NCI-H2196 treated with DMSO at 0.1 percent for 48 hours (cell line): ENCODE results near the gene LMAN1.

Experiments
- DNase-seq: peaks from one replicate; lab custom pipeline; 2025; ENCODE audit not compliant: unreplicated experiment; lab: John Stamatoyannopoulos, UW

Gene LMAN1

GRCh38 chr18:59360381-59360780, 1.3 kb upstream of the LMAN1 start:
- no peak for DNase-seq

GRCh38 chr18:59359576-59359952, 499 bp upstream of the LMAN1 start:
- DNase-seq = no peak

DNA sequence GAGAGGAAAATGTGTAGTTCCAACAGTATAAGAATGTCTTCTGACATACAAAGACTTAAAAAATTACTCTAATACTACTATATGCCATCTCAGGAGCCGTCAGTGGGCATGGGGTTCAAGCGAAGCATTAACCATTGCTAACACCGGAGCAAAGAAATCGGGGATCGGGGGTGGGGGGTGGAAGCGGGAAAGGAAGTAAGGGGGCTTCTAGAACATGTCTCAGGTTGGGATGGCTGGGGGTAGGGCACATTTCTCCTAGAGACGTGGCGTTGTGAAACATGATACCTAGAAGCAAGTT, 702 bp downstream of the LMAN1 start:
- no peak for DNase-seq

DNA sequence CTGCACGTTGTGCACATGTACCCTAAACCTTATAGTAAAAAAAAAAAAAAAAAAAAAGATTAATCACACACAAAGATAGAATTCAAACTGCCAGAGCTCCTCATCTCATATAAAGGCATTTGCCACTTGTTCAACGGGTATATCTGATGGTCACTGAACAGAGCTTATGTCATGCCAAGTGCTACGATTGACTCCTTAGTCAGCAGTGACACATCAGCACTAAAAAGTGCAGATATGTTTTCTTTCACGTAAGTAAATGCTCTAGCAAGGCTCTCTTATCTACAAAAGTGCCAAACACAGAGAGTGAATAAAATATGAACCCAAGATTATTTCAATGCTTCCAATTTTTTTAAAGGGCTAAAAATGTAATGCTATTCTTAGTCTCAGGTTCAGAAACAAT, 1.1 kb downstream of the LMAN1 start:
- DNase-seq = no peak

GRCh38 chr18:59354731-59355130, 4.3 kb downstream of the LMAN1 start:
- no peak for DNase-seq

- no peak for DNase-seq
These were observed 5.9 kb downstream of the LMAN1 start for GRCh38 chr18:59353079-59353680.

GRCh38 chr18:59352250-59352855, 6.7 kb downstream of the LMAN1 start:
- no peak for DNase-seq

- DNase-seq = no peak
These were observed 13.5 kb downstream of the LMAN1 start for GRCh38 chr18:59345556-59345955.

DNA sequence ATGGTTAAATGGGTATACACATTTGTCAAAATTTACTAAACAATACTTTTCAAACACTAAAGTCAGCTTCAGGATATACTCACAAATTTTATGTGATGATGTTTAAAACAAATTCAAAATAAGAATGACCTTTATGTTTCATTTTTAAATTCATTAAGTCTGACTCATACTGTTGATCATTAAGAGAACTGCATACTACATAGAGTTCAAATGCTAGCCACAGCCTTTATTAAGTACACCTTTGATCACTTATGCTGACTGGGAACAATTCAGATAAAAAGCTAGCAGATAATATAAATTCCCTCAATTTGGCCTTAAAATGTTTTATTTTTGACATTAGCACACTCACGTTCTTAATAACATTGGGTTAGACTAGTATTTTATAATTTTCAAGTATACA, 14.1 kb downstream of the LMAN1 start:
- DNase-seq = no peak

DNA sequence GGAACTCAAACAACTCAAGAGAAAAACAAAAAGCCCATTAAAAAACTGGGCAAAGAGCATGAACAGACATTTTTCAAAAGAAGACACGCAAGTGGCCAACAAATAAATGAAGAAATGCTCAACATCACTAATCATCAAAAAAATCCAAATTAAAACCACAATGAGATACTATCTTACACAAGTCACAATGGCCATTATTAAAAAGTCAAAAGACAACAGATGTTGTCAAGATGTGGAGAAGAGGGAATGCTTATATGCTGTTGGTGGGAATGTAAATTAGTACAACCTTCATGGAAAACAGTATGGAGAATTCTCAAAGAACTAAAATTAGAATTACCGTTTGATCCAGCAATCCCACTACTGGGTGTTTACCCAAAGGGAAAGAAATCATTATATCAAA, 15.1 kb downstream of the LMAN1 start:
- DNase-seq = no peak

DNA sequence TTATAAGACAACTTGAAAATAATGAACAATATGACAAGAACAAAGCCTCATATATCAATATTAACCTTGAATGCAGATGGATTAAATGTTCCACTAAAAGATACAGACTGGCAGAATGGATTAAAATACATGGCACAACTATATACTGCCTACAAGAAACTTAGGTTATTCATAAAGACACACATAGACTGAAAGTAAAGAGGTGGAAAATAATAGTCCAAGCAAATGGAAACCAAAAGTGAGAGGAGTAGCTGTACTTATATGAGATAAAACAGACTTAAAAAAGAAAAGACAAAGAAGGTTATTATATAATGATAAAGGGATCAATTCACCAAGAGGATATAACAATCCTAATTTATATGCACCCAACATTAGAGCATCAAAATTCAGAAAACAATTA, 18.2 kb downstream of the LMAN1 start:
- DNase-seq = no peak

DNA sequence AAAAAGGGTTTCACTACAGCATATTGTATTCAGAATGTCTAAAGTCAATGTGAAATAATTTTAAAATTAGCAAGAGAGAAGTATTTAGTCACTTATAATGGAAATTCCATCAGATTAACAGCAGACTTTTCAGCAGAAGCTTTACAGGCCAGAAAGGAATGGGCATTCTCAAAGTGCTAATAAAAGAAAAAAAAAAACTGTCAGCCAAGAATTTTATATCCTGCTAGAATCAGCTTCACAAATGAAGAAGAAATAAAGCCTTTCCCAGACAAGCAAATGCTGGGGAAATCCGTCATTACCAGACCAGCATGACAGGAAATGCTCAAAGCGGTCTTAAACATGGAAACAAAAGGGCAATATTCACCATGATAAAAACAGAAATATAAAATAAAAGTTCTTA, 18.8 kb downstream of the LMAN1 start:
- no peak for DNase-seq

GRCh38 chr18:59332986-59333385, 26.1 kb downstream of the LMAN1 start:
- no peak for DNase-seq

DNA sequence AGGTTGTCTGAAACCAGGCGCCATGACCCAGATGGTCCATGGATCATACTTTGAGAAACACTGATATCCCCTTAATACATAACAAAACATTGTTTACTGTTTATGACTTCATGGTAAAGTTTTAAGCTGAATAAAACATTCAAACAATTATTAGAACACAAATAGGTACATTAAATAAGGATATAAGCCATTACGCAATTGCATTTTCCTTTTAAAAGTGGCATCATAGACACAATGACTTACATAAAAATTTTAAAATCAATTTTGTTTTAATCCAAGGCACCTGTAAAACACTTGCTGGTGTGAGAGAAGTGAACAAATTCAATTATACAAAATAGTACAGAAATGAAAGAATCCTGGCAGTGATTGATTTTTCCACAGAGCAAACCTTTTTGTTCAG, 30.4 kb downstream of the LMAN1 start:
- no peak for DNase-seq

DNA sequence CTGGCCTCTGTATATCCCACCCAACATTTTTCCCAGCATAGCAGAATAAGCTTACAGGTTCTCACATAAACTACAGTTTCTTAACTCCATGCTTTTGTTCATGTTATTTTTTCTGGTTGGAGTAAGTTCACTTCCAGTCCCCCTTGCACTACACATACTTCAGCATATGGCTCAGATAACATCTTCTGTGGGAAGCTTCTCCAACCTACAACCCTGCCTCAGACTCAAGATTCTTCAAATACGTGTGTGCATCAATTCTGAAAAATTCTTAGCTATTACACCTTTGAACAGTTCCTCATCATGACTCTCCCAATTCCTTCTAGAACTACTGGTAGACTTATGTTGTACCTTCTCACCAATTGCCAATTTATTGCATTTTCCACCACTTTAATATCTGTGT, 33.1 kb downstream of the LMAN1 start:
- DNase-seq = no peak

DNA sequence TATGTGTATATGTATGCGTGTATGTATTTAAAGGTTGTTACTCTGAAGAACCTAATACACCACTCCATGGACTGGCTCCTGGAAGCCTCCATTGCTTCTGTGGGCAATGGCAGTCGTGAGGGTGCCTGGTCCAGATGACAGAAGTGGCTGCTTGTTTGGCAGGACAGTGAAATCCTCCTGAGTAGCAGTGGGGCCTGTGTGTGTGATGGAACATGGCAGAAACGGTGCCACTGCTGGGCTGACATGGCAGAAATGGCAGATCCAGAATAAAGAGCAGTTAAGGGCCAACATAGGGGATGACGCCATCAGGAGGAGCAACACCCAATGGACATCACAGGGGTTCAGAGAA, 34.5 kb downstream of the LMAN1 start:
- no peak for DNase-seq

DNA sequence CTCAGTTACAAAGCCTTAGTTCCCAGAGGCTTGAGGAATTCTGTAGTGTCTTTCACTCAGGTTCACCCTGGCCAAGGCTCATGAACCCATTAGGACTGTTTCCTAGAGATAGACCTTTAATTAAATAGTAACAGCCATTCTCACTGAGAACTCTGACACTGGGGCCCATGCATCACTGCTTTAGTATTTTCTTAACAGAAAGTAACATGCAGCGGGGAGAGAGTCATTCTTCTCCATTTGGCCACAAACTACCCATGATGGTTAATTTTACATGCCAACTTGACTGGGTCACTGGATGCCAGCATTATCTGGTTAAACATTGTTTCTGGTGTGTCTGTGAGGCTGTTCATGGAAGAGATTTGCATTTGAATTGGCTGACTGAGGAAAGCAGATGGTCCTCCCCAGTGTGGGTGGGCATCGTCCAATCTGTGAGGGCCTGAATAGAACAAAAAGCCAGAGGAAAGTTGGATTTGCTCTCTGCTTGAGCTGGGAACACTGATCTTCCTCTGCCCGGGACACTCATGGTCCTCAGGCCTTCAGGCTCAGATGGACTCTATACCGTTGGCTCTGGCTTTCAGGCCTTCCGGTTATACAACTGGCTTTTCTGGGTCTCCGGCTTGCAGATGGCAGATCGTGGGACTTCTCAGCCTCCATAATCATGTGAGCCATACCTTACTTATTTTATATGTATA, 35.0 kb downstream of the LMAN1 start:
- no peak for DNase-seq

- no peak for DNase-seq
These were observed 40.5 kb downstream of the LMAN1 start, which contains the start of gene CPLX4 for GRCh38 chr18:59318460-59319050. Gene CPLX4 (minus strand): TSS chr18:59318649. CDS start chr18:59318462, 187 bp downstream.

- no peak for DNase-seq
These were observed 47.4 kb downstream of the LMAN1 start for GRCh38 chr18:59311631-59312030.

DNA sequence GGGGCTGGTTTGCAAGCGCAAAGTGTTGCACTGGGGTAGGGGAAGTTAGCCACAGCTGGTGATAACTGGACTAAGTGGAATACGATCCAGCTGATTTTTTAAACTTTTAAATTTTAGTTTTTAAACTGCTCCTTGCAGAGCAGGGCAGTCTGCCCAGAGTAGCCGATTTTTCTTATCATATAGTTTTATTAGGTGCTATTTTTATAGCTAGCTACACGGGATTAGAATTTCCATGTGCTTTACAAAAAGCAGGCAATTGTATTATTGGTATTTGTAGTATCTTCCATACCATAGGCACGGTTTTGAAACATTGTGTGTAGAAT, 50.2 kb downstream of the LMAN1 start:
- DNase-seq = no peak

- DNase-seq = peak; percentile 52
These were observed 50.7 kb downstream of the LMAN1 start for GRCh38 chr18:59308248-59308937.

DNA sequence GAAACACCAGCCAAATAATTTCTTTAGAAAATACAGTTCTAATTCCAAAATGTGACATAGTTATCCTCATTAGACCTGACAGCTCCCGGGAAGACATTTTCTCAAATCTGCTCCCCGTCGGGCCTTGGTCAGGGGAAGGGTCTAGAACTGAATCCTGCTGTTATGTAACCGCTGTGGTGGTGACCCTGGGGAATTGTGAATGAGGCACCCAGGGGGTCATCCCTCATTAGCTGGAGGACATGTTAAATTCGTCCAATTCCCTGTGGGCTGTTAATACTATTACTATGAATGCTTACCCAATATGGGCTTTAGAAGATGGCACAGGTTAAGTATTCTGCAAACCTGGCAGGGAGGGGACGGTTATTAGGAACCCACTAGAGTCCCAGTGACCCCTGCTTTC, 52.4 kb downstream of the LMAN1 start:
- DNase-seq = no peak
